Measurements from ENCODE around the gene MAP3K7CL.
A peak's percentile ranks its signal among the peaks of the same experiment; 100 is the strongest.
"Not testable (repeated sequence)": the region's sequence is repeated elsewhere in the genome, so short reads cannot be mapped to it uniquely, and the experiment has no call there.

The MAP3K7CL gene

DNA sequence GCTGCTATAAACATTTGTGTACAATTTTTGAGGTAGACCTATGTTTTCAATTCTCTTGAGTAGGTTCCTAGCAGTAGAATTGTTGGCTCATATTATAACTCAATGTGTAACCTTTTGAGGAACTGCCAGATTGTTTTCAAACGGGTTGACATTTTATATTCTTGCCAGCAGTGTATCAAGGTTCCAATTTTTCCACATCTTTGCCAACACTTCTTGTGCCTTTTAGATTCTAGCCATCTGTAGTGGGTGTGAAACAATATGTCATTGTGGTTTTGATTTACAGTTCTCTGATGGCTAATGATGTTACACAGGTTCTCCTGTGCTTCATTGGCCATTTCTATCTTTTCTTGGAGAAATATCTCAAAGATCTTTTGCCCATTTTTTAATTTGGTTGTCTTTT, 36.4 kb downstream of the MAP3K7CL start:
- Mint-ChIP-seq H3K27ac (no peak overlapping the region), H3K27me3 (ENCODE audit: low read depth) (peaks cover 5% of the 10 kb centered on the region), H3K4me1 (ENCODE audit: low read depth) (peaks cover 20% of the 10 kb centered on the region)

DNA sequence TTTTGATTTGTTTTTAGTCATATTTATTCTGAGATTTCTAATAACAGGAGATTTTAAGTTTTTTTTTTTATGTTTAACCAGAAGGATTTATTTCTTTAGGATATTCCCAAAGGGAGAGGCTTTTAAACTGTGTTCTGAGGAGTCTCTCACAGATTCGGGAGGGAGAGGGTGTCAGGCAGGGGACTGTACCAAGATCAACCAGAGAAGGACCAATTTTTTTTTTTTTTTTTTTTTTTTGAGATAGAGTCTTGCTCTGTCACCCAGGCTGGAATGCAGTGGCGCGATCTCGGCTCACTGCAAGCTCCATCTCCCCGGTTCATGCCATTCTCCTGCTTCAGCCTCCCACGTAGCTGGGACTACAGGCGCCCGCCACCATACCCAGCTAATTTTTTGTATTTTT, 37.0 kb downstream of the MAP3K7CL start:
- not testable (repeated sequence) for H3K27me3 Mint-ChIP-seq (ENCODE audit: low read depth); H3K4me3 Mint-ChIP-seq; DNase-seq (ENCODE audit: low spot score); H3K27ac Mint-ChIP-seq
- peaks cover 11% of the 10 kb centered on the region for H3K9me3 Mint-ChIP-seq
- H3K36me3 Mint-ChIP-seq (ENCODE audit: low read depth) = peaks cover 11% of the 10 kb centered on the region
- H3K4me1 Mint-ChIP-seq (ENCODE audit: low read depth) = peaks cover 20% of the 10 kb centered on the region

More for the DNA sequence above, 36.4 kb downstream of the MAP3K7CL start:
- no peak overlapping the region for H3K4me3 Mint-ChIP-seq
- peaks cover 11% of the 10 kb centered on the region for H3K36me3 Mint-ChIP-seq (ENCODE audit: low read depth)
- DNase-seq (ENCODE audit: low spot score) = no peak
- peaks cover 11% of the 10 kb centered on the region for H3K9me3 Mint-ChIP-seq

DNA sequence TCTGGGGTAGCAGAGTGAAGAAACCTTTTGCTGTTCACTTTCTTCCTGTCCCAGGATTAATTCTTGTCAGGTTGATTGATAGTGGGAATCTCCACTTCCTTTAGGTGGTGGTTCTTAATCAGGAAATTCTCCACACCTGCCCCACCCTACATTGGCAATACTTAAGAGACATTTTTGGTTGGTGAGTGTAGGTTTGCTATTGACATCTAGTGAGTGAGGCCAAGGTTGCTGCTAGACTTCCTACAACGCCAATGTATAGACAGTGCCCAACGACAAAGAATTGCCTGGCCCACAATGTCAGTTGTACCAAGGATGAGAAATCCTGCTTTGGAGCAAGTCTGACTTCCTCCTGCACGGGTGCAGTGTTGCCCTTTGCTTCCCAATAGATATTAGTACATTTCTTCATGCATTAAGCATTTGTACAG, 38.5 kb downstream of the MAP3K7CL start:
- H3K27me3 Mint-ChIP-seq (ENCODE audit: low read depth) = peaks cover 5% of the 10 kb centered on the region
- H3K36me3 Mint-ChIP-seq (ENCODE audit: low read depth) = peaks cover 11% of the 10 kb centered on the region
- H3K9me3 Mint-ChIP-seq = peaks cover 11% of the 10 kb centered on the region
- H3K4me1 Mint-ChIP-seq (ENCODE audit: low read depth) = peaks cover 20% of the 10 kb centered on the region
- no peak overlapping the region for H3K4me3 Mint-ChIP-seq
- DNase-seq (ENCODE audit: low spot score) = no peak
- no peak overlapping the region for H3K27ac Mint-ChIP-seq

DNA sequence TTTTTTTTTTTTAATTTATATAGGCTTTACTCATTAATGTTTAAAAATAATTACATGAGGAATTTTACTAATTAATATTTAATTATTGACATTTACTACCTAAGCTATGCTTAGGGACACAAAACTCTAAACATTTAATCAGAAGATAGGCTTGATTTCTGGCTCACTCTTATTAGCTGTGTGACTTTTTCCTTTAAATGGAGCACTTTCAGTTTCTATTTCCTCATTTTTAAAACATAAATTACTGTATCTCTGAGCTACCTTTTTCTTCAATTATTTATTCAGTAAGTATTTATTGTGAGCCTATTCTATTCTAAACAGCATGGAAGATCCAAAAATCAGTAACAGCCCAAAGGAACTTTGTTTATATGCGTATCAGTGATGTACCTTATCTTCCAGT, 40.5 kb downstream of the MAP3K7CL start:
- H3K4me3 Mint-ChIP-seq = peak overlapping the region; percentile 6

DNA sequence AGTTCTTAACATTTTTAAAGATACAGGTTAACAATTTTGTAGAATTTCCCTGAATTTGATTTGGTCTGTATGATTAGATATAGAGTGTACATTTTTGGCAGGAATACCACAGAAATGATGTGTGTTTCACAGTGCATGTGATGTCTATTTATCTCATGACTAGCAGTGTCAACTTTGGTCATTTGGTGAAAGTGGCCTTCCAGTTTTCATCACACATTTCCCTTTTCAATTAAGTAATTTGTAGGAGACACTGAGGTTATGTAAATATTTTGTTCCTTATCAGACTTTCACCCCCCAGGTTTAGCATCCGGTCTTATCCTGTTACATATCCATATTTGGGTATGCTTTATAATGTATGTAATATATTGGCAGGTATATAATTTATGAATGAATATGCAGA, 41.8 kb downstream of the MAP3K7CL start:
- Mint-ChIP-seq H3K9me3 (peaks cover 11% of the 10 kb centered on the region), H3K4me3 (no peak overlapping the region), H3K36me3 (ENCODE audit: low read depth) (peaks cover 11% of the 10 kb centered on the region), H3K27ac (no peak overlapping the region), H3K27me3 (ENCODE audit: low read depth) (no peaks in the 10 kb centered on the region), H3K4me1 (ENCODE audit: low read depth) (peaks cover 18% of the 10 kb centered on the region)
- no peak for DNase-seq (ENCODE audit: low spot score)

More for the DNA sequence above, 40.5 kb downstream of the MAP3K7CL start:
- Mint-ChIP-seq H3K9me3 (peaks cover 11% of the 10 kb centered on the region), H3K36me3 (ENCODE audit: low read depth) (peaks cover 11% of the 10 kb centered on the region), H3K27me3 (ENCODE audit: low read depth) (peaks cover 3% of the 10 kb centered on the region), H3K4me1 (ENCODE audit: low read depth) (peaks cover 18% of the 10 kb centered on the region), H3K27ac (peak overlapping the region; percentile 59)
- no peak for DNase-seq (ENCODE audit: low spot score)

DNA sequence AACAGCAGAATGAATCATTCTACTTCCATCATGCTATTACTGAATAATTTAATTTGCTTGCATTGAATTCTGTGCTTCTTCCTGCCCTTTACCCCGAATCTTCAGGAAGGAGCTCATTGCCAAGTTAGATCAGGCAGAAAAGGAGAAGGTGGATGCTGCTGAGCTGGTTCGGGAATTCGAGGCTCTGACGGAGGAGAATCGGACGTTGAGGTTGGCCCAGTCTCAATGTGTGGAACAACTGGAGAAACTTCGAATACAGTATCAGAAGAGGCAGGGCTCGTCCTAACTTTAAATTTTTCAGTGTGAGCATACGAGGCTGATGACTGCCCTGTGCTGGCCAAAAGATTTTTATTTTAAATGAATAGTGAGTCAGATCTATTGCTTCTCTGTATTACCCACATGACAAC, 44.2 kb downstream of the MAP3K7CL start:
- no peak overlapping the region for H3K4me3 Mint-ChIP-seq
- H3K27me3 Mint-ChIP-seq (ENCODE audit: low read depth) = no peaks in the 10 kb centered on the region
- H3K9me3 Mint-ChIP-seq = peaks cover 11% of the 10 kb centered on the region
- DNase-seq (ENCODE audit: low spot score) = no peak
- peaks cover 12% of the 10 kb centered on the region for H3K4me1 Mint-ChIP-seq (ENCODE audit: low read depth)
- no peak overlapping the region for H3K27ac Mint-ChIP-seq
- H3K36me3 Mint-ChIP-seq (ENCODE audit: low read depth) = peaks cover 11% of the 10 kb centered on the region

DNA sequence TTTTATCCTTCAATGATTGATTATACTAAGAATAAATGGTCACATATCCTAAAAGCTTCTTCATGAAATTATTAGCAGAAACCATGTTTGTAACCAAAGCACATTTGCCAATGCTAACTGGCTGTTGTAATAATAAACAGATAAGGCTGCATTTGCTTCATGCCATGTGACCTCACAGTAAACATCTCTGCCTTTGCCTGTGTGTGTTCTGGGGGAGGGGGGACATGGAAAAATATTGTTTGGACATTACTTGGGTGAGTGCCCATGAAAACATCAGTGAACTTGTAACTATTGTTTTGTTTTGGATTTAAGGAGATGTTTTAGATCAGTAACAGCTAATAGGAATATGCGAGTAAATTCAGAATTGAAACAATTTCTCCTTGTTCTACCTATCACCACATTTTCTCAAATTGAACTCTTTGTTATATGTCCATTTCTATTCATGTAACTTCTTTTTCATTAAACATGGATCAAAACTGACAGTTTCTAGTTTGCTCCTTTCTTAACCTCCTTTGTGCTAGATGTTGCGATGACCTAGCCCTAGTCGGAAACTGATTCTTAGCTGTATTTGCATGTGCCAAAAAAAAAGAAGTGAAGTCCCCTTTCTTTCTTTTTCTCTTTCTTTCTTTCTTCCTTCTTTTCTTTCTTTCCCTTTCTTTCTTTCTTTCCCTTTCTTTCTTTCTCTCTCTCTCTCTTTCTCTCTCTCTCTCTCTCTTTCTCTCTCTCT, 45.1 kb downstream of the MAP3K7CL start:
- H3K4me1 Mint-ChIP-seq (ENCODE audit: low read depth) = peaks cover 6% of the 10 kb centered on the region
- H3K9me3 Mint-ChIP-seq = peaks cover 6% of the 10 kb centered on the region
- no peak overlapping the region for H3K27ac Mint-ChIP-seq
- H3K4me3 Mint-ChIP-seq = no peak overlapping the region
- no peaks in the 10 kb centered on the region for H3K27me3 Mint-ChIP-seq (ENCODE audit: low read depth)
- H3K36me3 Mint-ChIP-seq (ENCODE audit: low read depth) = peaks cover 4% of the 10 kb centered on the region
- no peak for DNase-seq (ENCODE audit: low spot score)

DNA sequence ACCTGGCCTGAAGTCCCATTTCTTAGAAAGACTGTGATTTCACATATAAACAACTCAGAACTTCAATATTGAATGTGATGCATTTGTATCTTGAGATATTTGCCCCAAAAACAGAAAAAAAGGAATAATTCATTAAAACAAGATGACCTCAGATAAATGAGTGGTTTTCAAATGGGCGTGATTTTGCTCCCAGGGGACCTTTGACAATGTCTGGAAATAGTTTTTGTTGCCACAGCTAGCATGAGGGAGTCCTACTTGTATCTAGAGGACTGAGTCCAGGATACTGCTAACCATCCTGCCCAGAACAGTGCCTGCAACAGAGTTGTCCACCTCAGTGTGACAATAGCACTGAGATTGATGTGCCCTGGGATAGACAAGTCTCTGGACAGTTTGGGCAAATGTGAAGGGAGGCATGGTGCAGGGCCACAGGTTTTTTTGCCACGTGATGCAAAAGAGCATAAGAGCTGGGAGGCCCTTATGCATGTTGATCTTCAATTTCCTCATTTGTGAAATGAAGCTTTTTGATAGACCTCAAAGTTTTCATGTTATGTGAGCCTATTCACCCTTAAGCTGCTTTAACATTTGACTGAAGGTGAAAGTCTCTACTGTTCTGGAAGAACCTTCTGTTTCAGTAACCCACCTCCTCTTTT, 46.2 kb downstream of the MAP3K7CL start:
- no peak overlapping the region for H3K4me3 Mint-ChIP-seq
- H3K27me3 Mint-ChIP-seq (ENCODE audit: low read depth) = no peaks in the 10 kb centered on the region
- H3K36me3 Mint-ChIP-seq (ENCODE audit: low read depth) = peaks cover 2% of the 10 kb centered on the region
- H3K4me1 Mint-ChIP-seq (ENCODE audit: low read depth) = peaks cover 2% of the 10 kb centered on the region
- no peak overlapping the region for H3K27ac Mint-ChIP-seq
- peaks cover 3% of the 10 kb centered on the region for H3K9me3 Mint-ChIP-seq
- no peak for DNase-seq (ENCODE audit: low spot score)

DNA sequence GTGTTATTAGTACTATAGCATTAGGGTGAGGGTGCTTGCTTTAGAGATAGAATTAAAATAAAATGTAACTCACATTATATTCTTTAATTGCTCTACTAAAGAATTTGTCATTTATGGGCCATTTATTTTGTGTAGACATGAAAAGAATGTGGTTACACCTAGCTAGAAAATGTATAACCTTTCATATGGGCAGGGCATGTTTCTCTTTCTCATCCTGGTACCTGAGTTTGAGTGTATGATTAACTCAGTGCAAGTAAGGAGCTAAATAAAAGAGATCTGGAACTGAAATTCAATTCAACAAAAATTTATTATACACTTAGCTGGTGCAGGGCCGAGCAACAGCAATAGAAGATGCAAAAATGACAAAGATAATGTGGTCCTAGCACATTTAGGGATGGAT, 47.4 kb downstream of the MAP3K7CL start:
- Mint-ChIP-seq H3K27me3 (ENCODE audit: low read depth) (no peaks in the 10 kb centered on the region), H3K36me3 (ENCODE audit: low read depth) (no peaks in the 10 kb centered on the region), H3K4me1 (ENCODE audit: low read depth) (peaks cover 7% of the 10 kb centered on the region), H3K9me3 (no peaks in the 10 kb centered on the region), H3K4me3 (no peak overlapping the region), H3K27ac (no peak overlapping the region)
- no peak for DNase-seq (ENCODE audit: low spot score)

DNA sequence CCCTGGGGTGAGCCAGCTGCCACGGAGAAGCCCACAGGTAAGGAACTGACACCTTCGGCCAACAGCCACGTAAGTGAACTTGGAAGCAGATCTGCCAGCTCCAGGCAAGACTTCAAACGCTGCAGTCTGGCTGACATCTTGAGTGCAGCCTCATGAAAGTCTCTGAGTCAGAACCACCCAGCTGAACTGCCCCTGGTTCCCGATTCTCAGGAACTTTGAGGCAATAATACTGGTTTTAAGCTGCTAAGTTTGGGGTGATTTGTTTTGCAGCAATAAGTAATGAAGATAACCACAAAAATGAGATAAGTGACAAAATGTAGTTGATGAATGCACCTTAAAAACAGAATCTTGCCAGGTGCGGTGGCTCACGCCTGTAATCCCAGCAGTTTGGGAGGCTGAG, 48.5 kb downstream of the MAP3K7CL start:
- no peaks in the 10 kb centered on the region for H3K36me3 Mint-ChIP-seq (ENCODE audit: low read depth)
- DNase-seq (ENCODE audit: low spot score) = no peak
- peaks cover 7% of the 10 kb centered on the region for H3K4me1 Mint-ChIP-seq (ENCODE audit: low read depth)

DNA sequence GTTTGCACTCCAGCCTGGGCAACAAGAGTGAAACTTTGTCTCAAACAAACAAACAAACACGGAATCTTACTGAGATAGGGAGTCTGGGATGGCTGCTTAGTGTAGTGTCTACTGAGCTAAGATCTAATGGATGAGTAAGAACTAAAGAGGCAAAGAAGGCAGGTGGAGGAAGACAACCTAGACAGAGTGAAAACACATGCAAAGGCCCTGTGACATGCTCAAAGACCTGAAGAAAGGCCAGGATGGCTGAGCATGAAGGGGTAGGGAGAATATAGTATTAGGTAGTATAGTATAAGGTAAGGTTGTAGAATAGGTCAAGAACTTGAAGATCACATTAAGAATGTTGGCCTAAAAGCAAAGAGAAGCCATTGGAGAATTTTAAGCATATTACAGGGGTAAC, 49.1 kb downstream of the MAP3K7CL start:
- H3K4me3 Mint-ChIP-seq = no peak overlapping the region
- H3K27me3 Mint-ChIP-seq (ENCODE audit: low read depth) = no peaks in the 10 kb centered on the region
- DNase-seq (ENCODE audit: low spot score) = no peak
- no peaks in the 10 kb centered on the region for H3K9me3 Mint-ChIP-seq
- no peak overlapping the region for H3K27ac Mint-ChIP-seq
- no peaks in the 10 kb centered on the region for H3K36me3 Mint-ChIP-seq (ENCODE audit: low read depth)
- H3K4me1 Mint-ChIP-seq (ENCODE audit: low read depth) = peaks cover 7% of the 10 kb centered on the region

More for the DNA sequence above, 48.5 kb downstream of the MAP3K7CL start:
- no peak overlapping the region for H3K4me3 Mint-ChIP-seq
- H3K9me3 Mint-ChIP-seq = no peaks in the 10 kb centered on the region
- H3K27me3 Mint-ChIP-seq (ENCODE audit: low read depth) = no peaks in the 10 kb centered on the region
- H3K27ac Mint-ChIP-seq = no peak overlapping the region

DNA sequence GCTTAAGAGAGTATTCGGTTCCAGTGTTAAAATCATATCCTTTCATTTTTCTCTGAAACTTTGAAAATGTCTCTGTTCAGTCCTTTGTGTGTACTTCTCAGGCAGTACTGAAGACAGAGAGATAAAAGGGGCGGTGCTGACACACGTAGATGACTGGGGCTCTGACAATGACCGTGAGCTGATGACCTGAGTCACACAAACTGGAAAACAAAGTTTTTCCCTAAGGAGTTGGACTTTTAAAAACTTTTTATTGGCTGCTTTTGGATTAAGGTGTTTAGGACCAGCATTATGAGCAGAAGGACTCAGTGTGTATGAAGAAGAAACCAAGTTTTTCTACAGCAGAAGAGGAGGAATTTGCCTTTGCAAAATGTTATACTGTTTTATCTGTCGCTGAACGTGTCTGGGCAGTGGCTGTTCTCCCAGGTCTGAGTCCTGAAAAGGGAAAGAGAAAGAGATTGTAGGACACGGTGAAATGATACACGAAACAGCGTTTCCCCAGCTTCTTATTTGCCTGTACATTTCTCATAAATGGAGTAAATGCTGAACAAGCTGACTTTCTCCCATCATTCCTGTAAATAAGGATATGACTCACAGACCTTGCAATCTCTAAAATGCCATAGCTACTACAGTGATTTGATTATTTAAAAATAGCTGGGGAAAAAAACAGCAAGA, 51.5 kb downstream of the MAP3K7CL start:
- Mint-ChIP-seq H3K4me1 (ENCODE audit: low read depth) (peaks cover 7% of the 10 kb centered on the region), H3K4me3 (peak overlapping the region; percentile 57)
- DNase-seq (ENCODE audit: low spot score) = no peak

DNA sequence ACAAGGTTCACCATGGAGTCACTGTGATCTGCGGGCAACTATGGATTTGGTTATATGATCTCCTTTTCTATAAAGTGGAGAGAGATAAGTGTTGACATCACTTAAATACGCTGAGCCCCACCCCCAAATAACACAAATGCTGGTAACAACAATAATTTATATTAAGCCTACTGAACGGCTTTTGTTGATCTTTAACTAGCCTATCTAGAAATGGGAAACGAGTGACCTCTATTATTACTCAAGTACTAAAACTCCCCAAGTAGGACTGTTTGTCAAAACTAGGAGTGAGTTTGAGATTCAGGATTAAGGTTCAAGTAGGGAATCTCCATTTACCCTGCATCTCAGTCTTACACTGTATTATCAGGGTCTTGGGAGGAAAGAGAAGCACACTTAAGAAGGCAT, 52.2 kb downstream of the MAP3K7CL start:
- Mint-ChIP-seq H3K36me3 (ENCODE audit: low read depth) (no peaks in the 10 kb centered on the region), H3K27me3 (ENCODE audit: low read depth) (no peaks in the 10 kb centered on the region), H3K4me3 (no peak overlapping the region), H3K27ac (no peak overlapping the region), H3K9me3 (no peaks in the 10 kb centered on the region), H3K4me1 (ENCODE audit: low read depth) (peaks cover 7% of the 10 kb centered on the region)
- no peak for DNase-seq (ENCODE audit: low spot score)

More for the DNA sequence above, 51.5 kb downstream of the MAP3K7CL start:
- H3K27ac Mint-ChIP-seq = no peak overlapping the region
- no peaks in the 10 kb centered on the region for H3K9me3 Mint-ChIP-seq
- H3K27me3 Mint-ChIP-seq (ENCODE audit: low read depth) = no peaks in the 10 kb centered on the region
- H3K36me3 Mint-ChIP-seq (ENCODE audit: low read depth) = no peaks in the 10 kb centered on the region

DNA sequence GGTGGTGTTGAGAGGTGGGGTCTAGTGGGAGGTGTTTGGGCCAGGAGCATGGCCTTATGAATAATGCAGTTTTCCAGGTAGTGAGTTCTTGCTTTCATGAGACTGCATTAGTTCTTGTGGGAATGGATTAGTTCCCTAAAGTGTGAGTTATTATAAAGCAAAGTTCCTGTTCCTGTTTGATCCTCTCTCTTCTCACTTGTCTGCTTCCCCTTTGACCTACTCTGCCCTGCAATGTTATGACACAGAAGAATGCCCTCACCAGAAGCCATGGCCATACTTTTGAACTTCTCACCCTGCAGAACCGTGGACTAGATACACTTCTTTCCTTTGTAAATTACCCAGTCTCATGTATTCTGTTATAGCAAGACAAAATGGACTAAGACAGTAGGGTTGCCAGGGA, 53.6 kb downstream of the MAP3K7CL start:
- Mint-ChIP-seq H3K36me3 (ENCODE audit: low read depth) (no peaks in the 10 kb centered on the region), H3K4me3 (no peak overlapping the region), H3K9me3 (no peaks in the 10 kb centered on the region), H3K27ac (no peak overlapping the region), H3K4me1 (ENCODE audit: low read depth) (peaks cover 7% of the 10 kb centered on the region), H3K27me3 (ENCODE audit: low read depth) (no peaks in the 10 kb centered on the region)
- no peak for DNase-seq (ENCODE audit: low spot score)

Measured in T-helper 2 cell treated with Interferon-gamma antibody and Interleukin-4, amounts not matched to agents 5 μg/mL and 100 μg/mL, for 36 hours (primary cell).